Erythroblast (primary cell): Measurements from ENCODE around the gene GATA6.

Experiments
- DNase-seq, 2 experiments: peaks; one replicate each; lab custom pipeline; 2025; lab: John Stamatoyannopoulos, UW
- GATA1 ChIP-seq: IDR thresholded peaks from 2 replicates; pipeline ENCODE4 v1.6.1; 2011; ENCODE audit warnings: low read depth, mild to moderate bottlenecking, control low read depth, low read length, moderate library complexity
- POLR2A ChIP-seq: IDR thresholded peaks from 2 replicates; pipeline ENCODE4 v1.6.1; 2011; ENCODE audit warnings: mild to moderate bottlenecking, low read length

Gene GATA6

DNA sequence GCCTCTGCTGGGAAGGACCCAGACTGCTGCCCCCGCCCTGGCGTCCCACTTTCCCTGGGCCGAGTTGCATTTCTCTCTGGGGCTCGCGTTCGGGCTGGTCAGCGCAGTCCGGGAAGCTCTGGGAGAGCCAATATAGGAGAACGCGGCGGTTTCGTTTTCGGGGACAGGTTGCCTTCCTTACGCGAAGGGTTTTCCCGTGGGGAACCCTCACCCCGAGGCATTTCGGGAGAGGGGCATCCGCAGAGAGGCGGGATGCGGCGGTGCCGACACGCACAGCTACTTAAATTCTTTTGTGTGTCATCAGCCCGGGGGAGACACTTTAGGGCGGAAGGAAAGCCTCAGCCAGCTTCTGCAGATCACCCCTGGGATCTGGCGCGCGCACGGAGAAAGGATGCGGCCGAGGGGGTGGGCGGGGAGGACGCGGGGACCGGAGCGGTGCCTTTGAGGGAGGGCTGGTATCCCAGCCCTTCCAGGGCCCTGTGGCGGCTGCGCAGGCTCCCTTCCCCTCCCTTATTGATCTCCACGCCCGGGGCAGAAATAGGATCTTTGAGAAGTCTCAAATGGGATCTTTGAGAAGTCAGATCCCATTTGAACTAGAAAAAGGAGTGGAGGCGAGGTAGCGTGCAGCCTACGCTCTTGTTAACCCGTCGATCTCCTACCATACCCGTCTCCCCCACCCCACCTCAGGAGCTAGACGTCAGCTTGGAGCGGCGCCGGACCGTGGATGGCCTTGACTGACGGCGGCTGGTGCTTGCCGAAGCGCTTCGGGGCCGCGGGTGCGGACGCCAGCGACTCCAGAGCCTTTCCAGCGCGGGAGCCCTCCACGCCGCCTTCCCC, 1.2 kb downstream of the GATA6 start:
- TF ChIP-seq POLR2A (no peak), GATA1 (no peak)
- DNase-seq = peak; percentile 34 to 39

DNA sequence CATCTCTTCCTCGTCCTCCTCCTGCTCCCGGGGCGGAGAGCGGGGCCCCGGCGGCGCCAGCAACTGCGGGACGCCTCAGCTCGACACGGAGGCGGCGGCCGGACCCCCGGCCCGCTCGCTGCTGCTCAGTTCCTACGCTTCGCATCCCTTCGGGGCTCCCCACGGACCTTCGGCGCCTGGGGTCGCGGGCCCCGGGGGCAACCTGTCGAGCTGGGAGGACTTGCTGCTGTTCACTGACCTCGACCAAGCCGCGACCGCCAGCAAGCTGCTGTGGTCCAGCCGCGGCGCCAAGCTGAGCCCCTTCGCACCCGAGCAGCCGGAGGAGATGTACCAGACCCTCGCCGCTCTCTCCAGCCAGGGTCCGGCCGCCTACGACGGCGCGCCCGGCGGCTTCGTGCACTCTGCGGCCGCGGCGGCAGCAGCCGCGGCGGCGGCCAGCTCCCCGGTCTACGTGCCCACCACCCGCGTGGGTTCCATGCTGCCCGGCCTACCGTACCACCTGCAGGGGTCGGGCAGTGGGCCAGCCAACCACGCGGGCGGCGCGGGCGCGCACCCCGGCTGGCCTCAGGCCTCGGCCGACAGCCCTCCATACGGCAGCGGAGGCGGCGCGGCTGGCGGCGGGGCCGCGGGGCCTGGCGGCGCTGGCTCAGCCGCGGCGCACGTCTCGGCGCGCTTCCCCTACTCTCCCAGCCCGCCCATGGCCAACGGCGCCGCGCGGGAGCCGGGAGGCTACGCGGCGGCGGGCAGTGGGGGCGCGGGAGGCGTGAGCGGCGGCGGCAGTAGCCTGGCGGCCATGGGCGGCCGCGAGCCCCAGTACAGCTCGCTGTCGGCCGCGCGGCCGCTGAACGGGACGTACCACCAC, 2.1 kb downstream of the GATA6 start:
- TF ChIP-seq GATA1 (no peak), POLR2A (no peak)
- no peak for DNase-seq

DNA sequence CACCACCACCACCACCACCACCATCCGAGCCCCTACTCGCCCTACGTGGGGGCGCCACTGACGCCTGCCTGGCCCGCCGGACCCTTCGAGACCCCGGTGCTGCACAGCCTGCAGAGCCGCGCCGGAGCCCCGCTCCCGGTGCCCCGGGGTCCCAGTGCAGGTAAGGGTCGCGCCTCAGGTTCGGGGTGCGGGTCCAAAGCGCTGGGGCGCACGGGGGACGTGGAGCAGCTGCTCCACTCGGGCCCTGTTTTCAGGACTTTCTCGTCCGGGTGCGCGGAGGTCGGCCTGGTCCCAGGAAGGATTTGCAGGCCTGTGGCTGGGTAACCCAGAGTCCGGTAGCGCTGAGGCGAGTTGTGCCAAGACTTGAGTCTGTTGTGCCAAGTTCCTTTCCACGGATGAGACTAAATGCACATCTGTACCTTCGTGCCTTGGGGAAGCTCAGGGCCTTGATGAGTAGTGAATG, 2.8 kb downstream of the GATA6 start:
- no peak for DNase-seq
- TF ChIP-seq GATA1 (no peak), POLR2A (no peak)

DNA sequence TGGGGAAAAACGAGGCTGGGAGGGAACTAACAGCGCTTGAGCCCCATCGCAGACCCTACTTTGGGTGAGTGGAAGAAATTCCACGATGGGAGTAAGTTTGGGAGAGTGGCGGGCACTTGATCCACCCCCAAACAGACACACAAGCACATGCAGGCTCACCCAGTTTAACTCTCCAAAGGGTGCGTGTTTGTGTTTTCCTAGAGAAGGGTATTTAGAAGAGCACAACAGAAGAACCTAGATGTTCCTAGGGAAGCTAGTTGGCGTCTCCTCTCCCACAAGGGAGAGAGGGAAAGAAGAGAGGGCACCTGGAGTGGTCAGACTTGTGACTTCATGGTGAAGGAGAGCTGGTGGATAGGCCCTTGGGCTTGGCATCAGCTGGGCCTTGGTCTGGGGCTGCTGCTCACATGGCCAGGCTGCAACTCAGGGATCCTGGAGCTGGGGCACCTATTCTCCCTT, 3.2 kb downstream of the GATA6 start:
- TF ChIP-seq POLR2A (no peak), GATA1 (no peak)
- no peak for DNase-seq

DNA sequence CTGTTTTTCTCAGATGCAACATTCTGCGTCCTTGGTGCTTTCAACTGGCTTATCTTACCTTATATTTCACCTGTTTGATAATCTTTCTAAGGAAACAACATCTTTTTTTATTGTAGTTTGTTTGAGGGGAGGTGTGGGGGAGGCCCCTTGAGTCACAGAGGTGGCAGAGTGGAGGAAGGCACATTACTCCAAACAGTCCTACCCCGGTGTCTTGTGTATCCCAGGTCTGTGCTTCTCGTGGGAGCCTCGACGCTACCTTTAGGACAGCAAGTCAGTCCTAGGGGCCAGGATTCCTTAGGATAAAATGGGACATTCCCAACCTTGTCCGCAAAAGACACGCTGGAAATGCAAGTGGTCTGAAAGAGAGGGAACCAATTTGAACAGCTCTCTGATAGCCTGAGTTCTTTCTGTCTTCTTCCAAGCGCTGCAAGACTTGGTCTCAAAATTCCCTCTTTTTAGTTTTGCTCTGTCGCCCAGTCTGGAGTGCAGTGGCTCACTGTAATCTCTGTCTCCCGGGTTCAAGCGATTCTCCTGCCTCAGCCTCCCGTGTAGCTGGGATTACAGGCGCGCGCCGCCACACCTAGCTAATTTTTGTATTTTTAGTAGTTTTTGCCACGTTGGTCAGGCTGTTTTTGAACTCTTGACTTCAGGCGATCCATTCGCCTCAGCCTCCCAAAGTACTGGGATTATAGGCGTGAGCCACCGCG, 4.0 kb downstream of the GATA6 start:
- no peak for TF ChIP-seq GATA1
- no peak for TF ChIP-seq POLR2A
- DNase-seq = no peak

DNA sequence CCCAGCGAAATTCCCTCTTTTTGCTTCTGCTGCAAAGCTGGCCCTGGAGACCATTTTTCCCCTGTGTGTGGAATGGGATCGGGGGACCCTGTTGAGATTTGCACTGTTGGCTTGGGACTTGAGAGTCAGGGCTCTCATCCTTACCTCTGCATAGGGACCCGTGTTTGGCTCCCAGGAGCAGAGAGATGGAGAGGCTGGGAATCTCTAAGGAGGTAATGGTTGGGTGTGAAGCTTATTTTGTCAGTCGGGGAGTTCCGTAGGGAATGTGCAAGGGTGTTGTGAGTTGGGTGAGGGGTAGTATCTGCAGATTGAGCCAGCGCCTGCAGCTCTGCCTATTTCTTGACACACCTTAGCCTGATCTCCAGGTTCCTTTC, 4.5 kb downstream of the GATA6 start:
- no peak for DNase-seq
- TF ChIP-seq POLR2A (no peak), GATA1 (no peak)

DNA sequence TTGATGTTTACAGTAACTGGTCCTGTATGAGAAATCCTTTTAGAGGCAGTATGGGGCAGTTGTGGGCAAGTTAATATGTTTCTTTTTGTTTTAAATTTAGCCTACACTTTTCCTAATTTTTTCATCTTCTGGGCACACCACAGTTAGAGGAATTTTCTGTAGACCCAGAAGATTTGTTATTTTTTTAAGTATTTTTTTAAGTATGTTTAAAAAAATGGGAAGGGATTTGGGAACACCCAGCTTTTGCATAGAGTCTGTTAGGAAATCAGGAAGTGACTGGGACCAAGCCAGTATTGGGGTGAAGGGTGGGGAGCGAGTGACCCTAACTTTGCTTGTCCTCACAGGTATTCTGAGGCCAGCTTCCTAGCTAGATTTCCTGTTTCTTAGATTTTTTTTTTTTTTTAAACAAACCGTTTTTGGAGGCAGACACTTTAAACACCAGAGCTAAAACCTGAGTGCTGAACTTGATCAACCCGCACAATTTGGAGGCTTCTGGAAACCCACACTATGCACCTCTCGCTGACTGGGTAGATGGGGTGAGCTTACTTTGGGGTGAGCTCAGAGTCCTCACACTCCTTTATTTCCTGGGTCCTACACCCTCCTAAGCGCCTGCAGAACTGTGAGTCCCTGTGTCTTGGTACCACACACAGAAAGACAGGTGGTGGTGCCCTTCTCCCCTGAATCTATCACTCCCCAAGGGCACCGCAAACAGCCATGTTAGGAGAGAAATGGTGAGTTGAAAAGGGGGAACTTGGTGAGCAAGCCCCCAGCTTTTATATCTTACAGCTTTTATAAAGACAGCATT, 5.2 kb downstream of the GATA6 start:
- TF ChIP-seq GATA1 = no peak
- no peak for TF ChIP-seq POLR2A
- no peak for DNase-seq

DNA sequence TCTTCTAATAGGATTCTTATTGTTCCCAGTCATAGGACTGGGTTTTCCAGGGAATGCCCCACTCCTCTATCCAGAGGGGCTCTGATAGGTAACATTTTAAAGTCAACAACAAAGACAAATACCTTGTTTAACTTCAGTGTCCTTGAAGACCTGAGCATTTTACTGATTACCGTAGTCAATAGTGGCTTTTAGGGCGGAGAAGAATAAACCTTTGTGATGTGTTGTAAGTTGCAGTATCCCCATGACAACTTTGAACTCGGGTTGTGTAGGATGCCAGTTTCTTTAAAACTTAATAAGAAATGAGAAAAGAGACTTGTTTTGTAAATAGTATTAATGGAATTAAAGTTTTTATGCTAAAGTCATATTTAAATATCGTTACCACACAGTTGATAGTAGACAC, 6.0 kb downstream of the GATA6 start:
- TF ChIP-seq POLR2A = no peak
- TF ChIP-seq GATA1 = no peak
- no peak for DNase-seq

DNA sequence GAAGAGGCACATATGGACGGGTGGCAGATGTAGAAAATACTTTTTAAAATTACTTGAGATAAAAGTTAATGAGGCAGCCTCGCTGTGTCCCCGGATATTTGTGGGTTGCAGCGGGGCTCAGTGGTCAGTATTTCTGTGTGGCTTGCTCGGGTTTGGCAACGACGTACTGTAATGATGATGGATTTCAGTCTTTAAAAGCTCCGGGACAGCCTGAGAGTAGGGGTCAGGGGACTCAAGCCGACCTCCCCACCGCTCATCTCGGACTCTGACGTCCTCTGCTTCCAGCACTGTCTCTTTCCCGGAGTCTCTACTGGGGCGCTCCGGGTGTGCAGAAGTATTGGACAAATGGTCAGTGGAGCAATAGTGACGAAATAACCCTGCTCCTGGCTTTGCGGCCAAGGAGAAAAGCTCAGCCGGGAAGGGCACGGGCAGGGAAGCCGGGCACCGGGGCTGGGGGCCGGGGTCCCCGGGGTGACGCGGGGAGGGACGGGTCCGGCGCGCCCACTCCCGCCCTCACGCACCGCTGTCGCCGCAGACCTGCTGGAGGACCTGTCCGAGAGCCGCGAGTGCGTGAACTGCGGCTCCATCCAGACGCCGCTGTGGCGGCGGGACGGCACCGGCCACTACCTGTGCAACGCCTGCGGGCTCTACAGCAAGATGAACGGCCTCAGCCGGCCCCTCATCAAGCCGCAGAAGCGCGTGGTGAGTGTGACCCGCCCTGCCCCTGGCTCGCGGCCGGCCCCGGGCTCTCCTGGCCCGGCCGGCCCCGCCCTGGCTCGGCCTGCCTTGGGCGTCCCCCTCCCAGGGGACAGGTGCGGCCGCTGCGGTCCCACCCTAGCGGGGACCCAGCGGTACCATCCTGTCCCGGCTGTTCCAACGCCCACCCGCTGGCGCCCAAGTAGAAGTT, 7.3 kb downstream of the GATA6 start:
- TF ChIP-seq POLR2A (no peak), GATA1 (no peak)
- no peak for DNase-seq

DNA sequence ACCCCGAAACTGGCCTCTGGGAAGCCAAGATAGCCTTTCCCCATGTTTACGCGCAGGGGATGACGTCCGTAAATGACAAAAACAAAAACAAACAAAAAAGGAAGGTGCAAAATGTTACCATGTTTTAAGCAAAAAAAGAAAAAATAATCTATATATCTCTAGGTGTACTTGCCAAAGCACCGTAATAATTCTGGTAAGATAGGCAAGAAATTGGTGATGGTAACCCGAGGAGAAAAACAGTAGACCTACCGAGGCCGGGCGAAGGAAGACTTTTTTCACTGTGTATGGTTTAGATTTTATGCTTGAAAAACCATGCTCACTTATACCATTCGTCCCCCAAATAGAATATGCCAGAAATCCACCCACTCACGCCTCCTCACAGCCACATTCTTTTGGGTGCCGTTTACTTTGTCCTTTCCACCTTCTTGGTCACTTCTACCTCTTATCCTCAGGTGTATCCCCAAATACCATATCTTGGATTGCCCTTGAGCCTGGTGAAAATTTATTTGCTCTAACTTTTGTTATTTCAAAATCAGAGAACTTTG, 8.0 kb downstream of the GATA6 start:
- DNase-seq = no peak
- TF ChIP-seq GATA1 = no peak
- no peak for TF ChIP-seq POLR2A

DNA sequence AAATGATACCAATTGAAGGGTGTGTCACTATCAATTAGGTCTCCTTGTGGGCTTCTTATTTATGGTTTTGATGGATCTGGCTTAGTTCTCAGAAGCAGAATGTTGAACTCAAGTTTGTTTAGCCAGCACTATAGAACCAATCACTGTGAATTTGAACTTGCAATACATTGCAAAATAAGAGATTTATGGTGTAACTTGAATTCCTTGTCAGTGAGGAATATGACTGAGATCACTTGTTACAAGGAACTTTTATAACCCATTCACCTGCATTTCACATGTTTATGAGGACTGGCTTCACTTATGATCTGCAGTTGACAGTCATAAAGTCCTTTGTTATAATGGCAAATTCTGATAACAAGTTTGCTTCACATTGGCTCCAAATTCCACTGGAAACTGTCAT, 9.8 kb downstream of the GATA6 start:
- TF ChIP-seq GATA1 = no peak
- no peak for TF ChIP-seq POLR2A
- no peak for DNase-seq
